HL-60/S4 treated with phorbol 12-myristate 13-acetate at 8.2 ng/mL for 4 days and 3 days (cell line): ENCODE data around the gene AATK.
"Not testable (repeated sequence)": the region's sequence is repeated elsewhere in the genome, so short reads cannot be mapped to it uniquely, and the experiment has no call there.

Source experiments
- in situ Hi-C: fragments of 300-500 bp; cut with MboI; formaldehyde crosslinking; loops from 2 replicates; pipeline ENCODE4 v1.15.0; 2022; ENCODE audit warnings: low sequenced_read_pairs

The AATK gene

GRCh38 chr17:81081222-81082176 lies 84.5 kb downstream of the AATK start:
- in situ Hi-C loops = no loop called here

GRCh38 chr17:81080019-81080418 lies 86.0 kb downstream of the AATK start:
- in situ Hi-C loops = no loop called here

GRCh38 chr17:81078026-81078913 lies 87.8 kb downstream of the AATK start:
- in situ Hi-C loops = not testable (repeated sequence)

- in situ Hi-C loops = no loop called here
Measured at GRCh38 chr17:81076141-81076679, 89.8 kb downstream of the AATK start.

GRCh38 chr17:81075307-81075706 lies 90.7 kb downstream of the AATK start:
- in situ Hi-C loops = no loop called here

- in situ Hi-C loops = no loop called here
Measured at GRCh38 chr17:81074875-81075274, 91.1 kb downstream of the AATK start.

GRCh38 chr17:81073967-81074839 lies 91.8 kb downstream of the AATK start:
- in situ Hi-C loops = no loop called here

GRCh38 chr17:81071761-81072741 lies 94.0 kb downstream of the AATK start:
- in situ Hi-C loops = no loop called here

- in situ Hi-C loops = no loop called here
Measured at GRCh38 chr17:81070541-81071246, 95.3 kb downstream of the AATK start.

GRCh38 chr17:81069135-81069645 lies 96.8 kb downstream of the AATK start:
- in situ Hi-C loops = no loop called here

GRCh38 chr17:81068411-81069134 lies 97.4 kb downstream of the AATK start:
- in situ Hi-C loops = no loop called here

GRCh38 chr17:81067391-81067811 lies 98.6 kb downstream of the AATK start:
- in situ Hi-C loops = no loop called here
